Naive B cell (primary cell): ENCODE measurements around the gene ADM. TPM values are rescaled to one million over a fixed set of nuclear protein-coding genes. Genes with fewer than 3 reads are reported as not detected.

Source experiments
- ATAC-seq, 2 donors: fragments of 150-1000 bp; cut with Tn5 transposase; 2 replicates each; pipeline ENCODE4 v1.10.0; 2021; ENCODE audit warnings: low read depth in 2 of 2, mild to moderate bottlenecking in 2 of 2, moderate library complexity in 2 of 2
- DNase-seq: peaks from one replicate; pipeline ENCODE4 v3.0.0; 2022
- H3K27ac Mint-ChIP-seq, 6 donors: one replicate each; pipeline ENCODE4 v1.8.0; 2020 to 2022; ENCODE audit warnings: mild to moderate bottlenecking in 6 of 6, mixed read lengths in 6 of 6, moderate library complexity in 5 of 6, inconsistent platforms in 2 of 6
- H3K27me3 Mint-ChIP-seq, 3 donors: one replicate each; pipeline ENCODE4 v1.8.0; 2021 to 2022; ENCODE audit warnings: mixed read lengths in 3 of 3, mild to moderate bottlenecking in 1 of 3
- H3K36me3 Mint-ChIP-seq, 2 donors: one replicate each; pipeline ENCODE4 v1.8.0; 2020 to 2022; ENCODE audit warnings: mixed read lengths in 2 of 2, inconsistent platforms in 1 of 2, mild to moderate bottlenecking in 1 of 2
- H3K4me1 Mint-ChIP-seq, 3 donors: one replicate each; pipeline ENCODE4 v1.8.0; 2020 to 2022; ENCODE audit warnings: mixed read lengths in 3 of 3, inconsistent platforms in 1 of 3, mild to moderate bottlenecking in 1 of 3, moderate library complexity in 1 of 3
- H3K4me3 Mint-ChIP-seq, 8 donors: one replicate each; pipeline ENCODE4 v1.8.0; 2020 to 2022; ENCODE audit warnings: mild to moderate bottlenecking in 8 of 8, mixed read lengths in 8 of 8, moderate library complexity in 8 of 8, inconsistent platforms in 2 of 8
- H3K9me3 Mint-ChIP-seq, 7 donors: one replicate each; pipeline ENCODE4 v1.8.0; 2020 to 2022; ENCODE audit warnings: mixed read lengths in 7 of 7, mild to moderate bottlenecking in 5 of 7, inconsistent platforms in 2 of 7, moderate library complexity in 1 of 7
- polyA plus RNA-seq, 6 donors: library from polyadenylated mRNA; unstranded; fragments of 300-500 nt; fragmentation: Illumina TruSeq; gene quantifications; one replicate each; pipeline ENCODE4 v1.2.3, GENCODE V29; 2021; ENCODE audit warnings: low read depth in 6 of 6

The ADM gene
- polyA plus RNA-seq, 6 donors from 2014 or later, result 0.19 to 1.9 TPM; not detected in 4

GRCh38 chr11:10282117-10282516 is 22.8 kb upstream of the ADM start:
- Mint-ChIP-seq H3K27ac (no peak overlapping the region), H3K27me3 (no peaks in the 10 kb centered on the region), H3K9me3 (no peaks in the 10 kb centered on the region), H3K36me3 (no peaks in the 10 kb centered on the region), H3K4me1 (peaks cover 7 to 11% (median 7%) of the 10 kb centered on the region in 3 donors), H3K4me3 (no peak overlapping the region)
- ATAC-seq, result no peak
- no peak for DNase-seq

- H3K9me3 Mint-ChIP-seq, result peaks cover 0 to 2% (median 0%) of the 10 kb centered on the region in 7 donors
- DNase-seq (no peak), ATAC-seq (no peak)
- no peaks in the 10 kb centered on the region for H3K36me3 Mint-ChIP-seq
- H3K27me3 Mint-ChIP-seq, result no peaks in the 10 kb centered on the region
- peaks cover 7 to 18% (median 7%) of the 10 kb centered on the region in 3 donors for H3K4me1 Mint-ChIP-seq
- no peak overlapping the region for H3K27ac Mint-ChIP-seq
- no peak overlapping the region for H3K4me3 Mint-ChIP-seq
Measured at GRCh38 chr11:10283991-10284390, 20.9 kb upstream of the ADM start.

GRCh38 chr11:10285148-10285802 is 19.6 kb upstream of the ADM start:
- Mint-ChIP-seq H3K27me3 (no peaks in the 10 kb centered on the region), H3K27ac (no peak overlapping the region), H3K4me3 (no peak overlapping the region), H3K9me3 (peaks cover 0 to 2% (median 0%) of the 10 kb centered on the region in 7 donors), H3K4me1 (peaks cover 10 to 16% (median 11%) of the 10 kb centered on the region in 3 donors), H3K36me3 (no peaks in the 10 kb centered on the region)
- DNase-seq (no peak), ATAC-seq (no peak)

- H3K4me3 Mint-ChIP-seq, result no peak overlapping the region
- DNase-seq, result no peak
- H3K36me3 Mint-ChIP-seq, result no peaks in the 10 kb centered on the region
- H3K4me1 Mint-ChIP-seq, result peaks cover 15 to 20% (median 19%) of the 10 kb centered on the region in 3 donors
- peaks cover 0 to 2% (median 0%) of the 10 kb centered on the region in 7 donors for H3K9me3 Mint-ChIP-seq
- ATAC-seq, result no peak
- no peak overlapping the region for H3K27ac Mint-ChIP-seq
- H3K27me3 Mint-ChIP-seq, result no peaks in the 10 kb centered on the region
Measured at GRCh38 chr11:10287140-10287539, 17.7 kb upstream of the ADM start.

- Mint-ChIP-seq H3K36me3 (no peaks in the 10 kb centered on the region), H3K9me3 (peaks cover 0 to 2% (median 0%) of the 10 kb centered on the region in 7 donors), H3K4me1 (peaks cover 15 to 23% (median 20%) of the 10 kb centered on the region in 3 donors), H3K27me3 (no peaks in the 10 kb centered on the region), H3K4me3 (no peak overlapping the region), H3K27ac (no peak overlapping the region)
- ATAC-seq, result no peak
- no peak for DNase-seq
Measured at GRCh38 chr11:10287766-10288715, 16.8 kb upstream of the ADM start.

GRCh38 chr11:10288881-10289764 is 15.8 kb upstream of the ADM start:
- ATAC-seq (no peak), DNase-seq (no peak)
- Mint-ChIP-seq H3K4me1 (peaks cover 15 to 23% (median 20%) of the 10 kb centered on the region in 3 donors), H3K27me3 (no peaks in the 10 kb centered on the region), H3K27ac (no peak overlapping the region), H3K4me3 (no peak overlapping the region), H3K9me3 (peaks cover 0 to 2% (median 0%) of the 10 kb centered on the region in 7 donors), H3K36me3 (no peaks in the 10 kb centered on the region)

- peak overlapping the region in 1 of 8 donors; percentile 61 for H3K4me3 Mint-ChIP-seq
Measured at GRCh38 chr11:10289765-10290380, 15.0 kb upstream of the ADM start.

GRCh38 chr11:10291801-10292638 is 12.9 kb upstream of the ADM start:
- H3K27me3 Mint-ChIP-seq, result peaks cover 0 to 15% (median 13%) of the 10 kb centered on the region in 3 donors
- ATAC-seq, result no peak
- DNase-seq, result no peak
- peak overlapping the region in 7 of 8 donors; percentile 10 to 87 (median 64) for H3K4me3 Mint-ChIP-seq
- H3K9me3 Mint-ChIP-seq, result peaks cover 0 to 2% (median 0%) of the 10 kb centered on the region in 7 donors
- H3K27ac Mint-ChIP-seq, result peak overlapping the region in 1 of 6 donors; percentile 42
- H3K36me3 Mint-ChIP-seq, result no peaks in the 10 kb centered on the region
- H3K4me1 Mint-ChIP-seq, result peaks cover 18 to 30% (median 18%) of the 10 kb centered on the region in 3 donors

More at GRCh38 chr11:10289765-10290380, 15.0 kb upstream of the ADM start:
- Mint-ChIP-seq H3K27me3 (peaks cover 0 to 1% (median 0%) of the 10 kb centered on the region in 3 donors), H3K27ac (no peak overlapping the region), H3K36me3 (no peaks in the 10 kb centered on the region), H3K4me1 (peaks cover 15 to 26% (median 22%) of the 10 kb centered on the region in 3 donors), H3K9me3 (peaks cover 0 to 2% (median 0%) of the 10 kb centered on the region in 7 donors)
- ATAC-seq (no peak), DNase-seq (no peak)

- H3K27ac Mint-ChIP-seq, result peak within 1 kb of the TSS in 3 of 6 donors; percentile 50 to 87 (median 51)
- peaks cover 0 to under 1% (median 0%) of the 10 kb centered on the region in 7 donors for H3K9me3 Mint-ChIP-seq
- DNase-seq, result peak; percentile 78
- ATAC-seq, result peak; percentile 72 to 74
- no peaks in the 10 kb centered on the region for H3K36me3 Mint-ChIP-seq
- H3K27me3 Mint-ChIP-seq, result peaks cover 0 to 19% (median 15%) of the 10 kb centered on the region in 3 donors
- peak within 1 kb of the TSS; percentile 72 to 94 (median 88) for H3K4me3 Mint-ChIP-seq
- peaks cover 18 to 27% (median 21%) of the 10 kb centered on the region in 3 donors for H3K4me1 Mint-ChIP-seq
Measured at GRCh38 chr11:10293423-10294289, 11.2 kb upstream of the ADM start, which contains the start of gene SBF2. TSS of gene SBF2 (minus strand) at chr11:10294219. CDS start at chr11:10294069, 150 bp downstream.

GRCh38 chr11:10294290-10294953 is 10.5 kb upstream of the ADM start:
- Mint-ChIP-seq H3K27ac (peak overlapping the region in 2 of 6 donors; percentile 50 to 51), H3K36me3 (no peaks in the 10 kb centered on the region), H3K4me3 (peak overlapping the region; percentile 72 to 94 (median 88)), H3K27me3 (peaks cover 0 to 19% (median 15%) of the 10 kb centered on the region in 3 donors), H3K9me3 (no peaks in the 10 kb centered on the region), H3K4me1 (peaks cover 18 to 22% (median 21%) of the 10 kb centered on the region in 3 donors)
- DNase-seq (no peak), ATAC-seq (no peak)
